ENCODE measurements around the gene YEATS4. TPM values are rescaled to one million over a fixed set of nuclear protein-coding genes. Genes with fewer than 3 reads are reported as not detected.

The YEATS4 gene
- total and polyA plus RNA-seq, 9 of the 15 experiments (the other 6 are each of a cell fraction or from before 2014, with no cell fraction given): 25.9 to 92.2 (median 49.2) TPM

DNA sequence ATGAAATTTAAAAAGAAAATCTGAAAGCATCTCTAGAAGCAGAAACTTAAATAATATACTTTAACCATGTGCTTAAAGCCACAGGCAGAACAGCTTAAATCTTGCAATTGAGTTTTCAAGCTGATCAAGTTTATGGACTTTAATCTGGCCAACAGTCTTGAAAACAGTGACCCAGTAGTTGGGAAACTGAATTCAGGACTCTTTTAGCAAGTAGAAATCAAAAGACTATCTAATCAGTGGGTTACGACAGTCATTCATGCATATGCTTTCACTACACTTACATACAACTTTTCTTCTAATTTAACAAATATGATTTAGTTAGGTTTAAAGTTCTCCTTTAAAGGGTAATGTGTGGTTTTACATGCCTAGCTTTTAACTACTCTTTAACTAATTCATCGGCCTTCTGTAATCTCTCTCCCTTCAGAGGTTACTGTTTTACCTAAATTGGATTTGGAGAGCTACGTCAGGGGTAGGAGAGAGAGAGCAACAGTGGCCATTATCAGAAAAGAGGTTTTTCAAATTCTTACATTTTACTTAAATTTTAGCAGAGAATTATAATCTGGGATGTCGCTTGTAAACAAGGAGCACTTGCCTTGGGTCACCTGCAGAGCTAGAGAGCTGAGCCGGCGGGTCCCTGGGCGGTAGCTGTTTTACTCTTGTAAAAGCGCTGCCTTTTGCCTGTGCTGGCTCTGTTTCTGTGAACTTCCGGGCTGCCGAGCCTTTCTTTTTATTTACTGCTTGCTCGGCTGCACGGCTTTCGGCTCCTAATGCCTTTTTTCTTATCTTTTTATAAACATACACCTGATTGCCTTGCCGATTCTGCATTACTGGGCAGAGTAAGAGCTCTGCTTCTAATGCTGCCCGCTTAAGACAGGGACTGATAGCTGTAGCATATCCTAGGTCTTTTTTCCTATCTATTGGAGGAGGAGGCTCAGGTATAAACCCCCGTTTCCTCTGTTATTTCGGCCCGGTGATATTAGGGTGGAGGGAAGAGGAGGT, 28.8 kb upstream of the YEATS4 start (continued):
- TF ChIP-seq HDAC1 (IDR thresholded peaks at IDR 0.05) (peak in 1 of 2 experiments; percentile 39; a peak in 1 of 4 replicates), FOSL1 (tag; conservative IDR thresholded peaks at IDR 0.05) (no peak), ASH1L (IDR thresholded peaks at IDR 0.05; ENCODE audit: borderline replicate concordance, low read depth, partially characterized antibody) (no peak), CBFA2T2 (conservative IDR thresholded peaks at IDR 0.05) (peak; percentile 32), ILF3 (IDR thresholded peaks at IDR 0.05; ENCODE audit: borderline replicate concordance) (no peak), DNMT1 (IDR thresholded peaks at IDR 0.05) (no peak), SRSF1 (IDR thresholded peaks at IDR 0.05; ENCODE audit: low read depth, low read length) (no peak), TAF1 (IDR thresholded peaks at IDR 0.05; ENCODE audit: control insufficient read depth, extremely low read depth, insufficient read depth, low read length, severe bottlenecking) (peak; percentile 87), STAT5A (IDR thresholded peaks at IDR 0.05; ENCODE audit: borderline replicate concordance, low read length) (no peak), MYNN (IDR thresholded peaks at IDR 0.05) (no peak), MYNN (CRISPR knock-in tag; IDR thresholded peaks at IDR 0.05) (no peak), ARID1B (IDR thresholded peaks at IDR 0.05) (peak; percentile 63), ZNF830 (CRISPR knock-in tag; IDR thresholded peaks at IDR 0.05) (no peak), FOXJ3 (CRISPR knock-in tag; IDR thresholded peaks at IDR 0.05) (no peak), SMAD3 (CRISPR knock-in tag; conservative IDR thresholded peaks at IDR 0.05) (no peak), ETV1 (tag; conservative IDR thresholded peaks at IDR 0.05; ENCODE audit: low read depth) (peak; percentile 74), DIDO1 (tag; IDR thresholded peaks at IDR 0.05; ENCODE audit: low read depth) (peak; percentile 74), CREB1 (IDR thresholded peaks at IDR 0.05) (no peak), CREB1 (CRISPR knock-in tag; IDR thresholded peaks at IDR 0.05) (no peak), NCOA1 (IDR thresholded peaks at IDR 0.05; ENCODE audit: low read depth) (no peak), GTF2E2 (tag; IDR thresholded peaks at IDR 0.05) (peak; percentile 79)
- TF ChIP-seq, protein P1, sequence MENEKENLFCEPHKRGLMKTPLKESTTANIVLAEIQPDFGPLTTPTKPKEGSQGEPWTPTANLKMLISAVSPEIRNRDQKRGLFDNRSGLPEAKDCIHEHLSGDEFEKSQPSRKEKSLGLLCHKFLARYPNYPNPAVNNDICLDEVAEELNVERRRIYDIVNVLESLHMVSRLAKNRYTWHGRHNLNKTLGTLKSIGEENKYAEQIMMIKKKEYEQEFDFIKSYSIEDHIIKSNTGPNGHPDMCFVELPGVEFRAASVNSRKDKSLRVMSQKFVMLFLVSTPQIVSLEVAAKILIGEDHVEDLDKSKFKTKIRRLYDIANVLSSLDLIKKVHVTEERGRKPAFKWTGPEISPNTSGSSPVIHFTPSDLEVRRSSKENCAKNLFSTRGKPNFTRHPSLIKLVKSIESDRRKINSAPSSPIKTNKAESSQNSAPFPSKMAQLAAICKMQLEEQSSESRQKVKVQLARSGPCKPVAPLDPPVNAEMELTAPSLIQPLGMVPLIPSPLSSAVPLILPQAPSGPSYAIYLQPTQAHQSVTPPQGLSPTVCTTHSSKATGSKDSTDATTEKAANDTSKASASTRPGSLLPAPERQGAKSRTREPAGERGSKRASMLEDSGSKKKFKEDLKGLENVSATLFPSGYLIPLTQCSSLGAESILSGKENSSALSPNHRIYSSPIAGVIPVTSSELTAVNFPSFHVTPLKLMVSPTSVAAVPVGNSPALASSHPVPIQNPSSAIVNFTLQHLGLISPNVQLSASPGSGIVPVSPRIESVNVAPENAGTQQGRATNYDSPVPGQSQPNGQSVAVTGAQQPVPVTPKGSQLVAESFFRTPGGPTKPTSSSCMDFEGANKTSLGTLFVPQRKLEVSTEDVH (IDR thresholded peaks at IDR 0.05; ENCODE audit: low read depth, partially characterized antibody): no peak
- TF ChIP-seq, protein P2, sequence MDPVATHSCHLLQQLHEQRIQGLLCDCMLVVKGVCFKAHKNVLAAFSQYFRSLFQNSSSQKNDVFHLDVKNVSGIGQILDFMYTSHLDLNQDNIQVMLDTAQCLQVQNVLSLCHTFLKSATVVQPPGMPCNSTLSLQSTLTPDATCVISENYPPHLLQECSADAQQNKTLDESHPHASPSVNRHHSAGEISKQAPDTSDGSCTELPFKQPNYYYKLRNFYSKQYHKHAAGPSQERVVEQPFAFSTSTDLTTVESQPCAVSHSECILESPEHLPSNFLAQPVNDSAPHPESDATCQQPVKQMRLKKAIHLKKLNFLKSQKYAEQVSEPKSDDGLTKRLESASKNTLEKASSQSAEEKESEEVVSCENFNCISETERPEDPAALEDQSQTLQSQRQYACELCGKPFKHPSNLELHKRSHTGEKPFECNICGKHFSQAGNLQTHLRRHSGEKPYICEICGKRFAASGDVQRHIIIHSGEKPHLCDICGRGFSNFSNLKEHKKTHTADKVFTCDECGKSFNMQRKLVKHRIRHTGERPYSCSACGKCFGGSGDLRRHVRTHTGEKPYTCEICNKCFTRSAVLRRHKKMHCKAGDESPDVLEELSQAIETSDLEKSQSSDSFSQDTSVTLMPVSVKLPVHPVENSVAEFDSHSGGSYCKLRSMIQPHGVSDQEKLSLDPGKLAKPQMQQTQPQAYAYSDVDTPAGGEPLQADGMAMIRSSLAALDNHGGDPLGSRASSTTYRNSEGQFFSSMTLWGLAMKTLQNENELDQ (CRISPR knock-in tag; IDR thresholded peaks at IDR 0.05; ENCODE audit: borderline replicate concordance): no peak
- TF ChIP-seq, protein P3, sequence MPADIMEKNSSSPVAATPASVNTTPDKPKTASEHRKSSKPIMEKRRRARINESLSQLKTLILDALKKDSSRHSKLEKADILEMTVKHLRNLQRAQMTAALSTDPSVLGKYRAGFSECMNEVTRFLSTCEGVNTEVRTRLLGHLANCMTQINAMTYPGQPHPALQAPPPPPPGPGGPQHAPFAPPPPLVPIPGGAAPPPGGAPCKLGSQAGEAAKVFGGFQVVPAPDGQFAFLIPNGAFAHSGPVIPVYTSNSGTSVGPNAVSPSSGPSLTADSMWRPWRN (IDR thresholded peaks at IDR 0.05; ENCODE audit: low read depth): no peak
